Measurements from ENCODE around the gene SH3RF3. TPM values are rescaled to one million over a fixed set of nuclear protein-coding genes. Genes with fewer than 3 reads are reported as not detected.

SH3RF3 gene
- total RNA-seq, 1 experiment from 2014 or later = 21.7 TPM

DNA sequence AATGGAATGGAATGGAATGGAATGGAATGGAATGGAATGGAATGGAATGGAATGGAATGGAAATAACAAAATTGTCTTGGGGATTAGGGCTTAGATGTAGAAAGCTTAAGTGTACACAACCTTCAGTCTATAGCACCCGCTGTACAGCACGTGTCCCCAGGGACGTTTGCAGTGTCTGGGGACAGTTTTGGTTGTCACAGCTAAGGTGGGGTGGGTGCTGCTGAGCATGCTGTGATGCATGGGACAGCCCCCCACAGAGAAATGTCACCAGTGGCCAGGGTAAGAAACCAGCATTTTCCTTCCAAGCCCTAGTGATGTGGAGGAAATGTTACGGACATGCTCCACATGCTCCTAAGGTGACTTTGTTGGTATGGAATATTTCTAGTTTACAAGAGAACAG lies 70.8 kb downstream of the SH3RF3 start:
- H3K27me3 Mint-ChIP-seq (ENCODE audit: insufficient read depth, unreplicated experiment) = no peaks in the 10 kb centered on the region
- no peak for DNase-seq (ENCODE audit: unreplicated experiment)
- peaks cover 19% of the 10 kb centered on the region for H3K36me3 Mint-ChIP-seq (ENCODE audit: insufficient read depth, unreplicated experiment)
- H3K9me3 Mint-ChIP-seq (ENCODE audit: unreplicated experiment) = no peaks in the 10 kb centered on the region
- ChIA-PET POLR2A (interaction anchor here (1.2 kb wide), 1 partner anchor 9 kb away, joined by 4 read pairs; no protein-coding TSS in a partner anchor), CTCF (interaction anchor here (0.6 kb wide), 1 partner anchor 346 kb away, joined by 3 read pairs; no protein-coding TSS in a partner anchor)
- TF ChIP-seq, protein P1, sequence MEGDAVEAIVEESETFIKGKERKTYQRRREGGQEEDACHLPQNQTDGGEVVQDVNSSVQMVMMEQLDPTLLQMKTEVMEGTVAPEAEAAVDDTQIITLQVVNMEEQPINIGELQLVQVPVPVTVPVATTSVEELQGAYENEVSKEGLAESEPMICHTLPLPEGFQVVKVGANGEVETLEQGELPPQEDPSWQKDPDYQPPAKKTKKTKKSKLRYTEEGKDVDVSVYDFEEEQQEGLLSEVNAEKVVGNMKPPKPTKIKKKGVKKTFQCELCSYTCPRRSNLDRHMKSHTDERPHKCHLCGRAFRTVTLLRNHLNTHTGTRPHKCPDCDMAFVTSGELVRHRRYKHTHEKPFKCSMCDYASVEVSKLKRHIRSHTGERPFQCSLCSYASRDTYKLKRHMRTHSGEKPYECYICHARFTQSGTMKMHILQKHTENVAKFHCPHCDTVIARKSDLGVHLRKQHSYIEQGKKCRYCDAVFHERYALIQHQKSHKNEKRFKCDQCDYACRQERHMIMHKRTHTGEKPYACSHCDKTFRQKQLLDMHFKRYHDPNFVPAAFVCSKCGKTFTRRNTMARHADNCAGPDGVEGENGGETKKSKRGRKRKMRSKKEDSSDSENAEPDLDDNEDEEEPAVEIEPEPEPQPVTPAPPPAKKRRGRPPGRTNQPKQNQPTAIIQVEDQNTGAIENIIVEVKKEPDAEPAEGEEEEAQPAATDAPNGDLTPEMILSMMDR (IDR thresholded peaks at IDR 0.05; ENCODE audit: unreplicated experiment) = no peak
- no TSS peak for BruUV-seq (replicated peaks)
- intact Hi-C loops (cut with micrococcal nuclease) = no loop called here
- H3K4me3 Mint-ChIP-seq (ENCODE audit: unreplicated experiment) = no peak overlapping the region
- no peak overlapping the region for H3K27ac Mint-ChIP-seq (ENCODE audit: low read depth, unreplicated experiment)
- H3K4me1 Mint-ChIP-seq (ENCODE audit: insufficient read depth, unreplicated experiment) = no peaks in the 10 kb centered on the region

DNA sequence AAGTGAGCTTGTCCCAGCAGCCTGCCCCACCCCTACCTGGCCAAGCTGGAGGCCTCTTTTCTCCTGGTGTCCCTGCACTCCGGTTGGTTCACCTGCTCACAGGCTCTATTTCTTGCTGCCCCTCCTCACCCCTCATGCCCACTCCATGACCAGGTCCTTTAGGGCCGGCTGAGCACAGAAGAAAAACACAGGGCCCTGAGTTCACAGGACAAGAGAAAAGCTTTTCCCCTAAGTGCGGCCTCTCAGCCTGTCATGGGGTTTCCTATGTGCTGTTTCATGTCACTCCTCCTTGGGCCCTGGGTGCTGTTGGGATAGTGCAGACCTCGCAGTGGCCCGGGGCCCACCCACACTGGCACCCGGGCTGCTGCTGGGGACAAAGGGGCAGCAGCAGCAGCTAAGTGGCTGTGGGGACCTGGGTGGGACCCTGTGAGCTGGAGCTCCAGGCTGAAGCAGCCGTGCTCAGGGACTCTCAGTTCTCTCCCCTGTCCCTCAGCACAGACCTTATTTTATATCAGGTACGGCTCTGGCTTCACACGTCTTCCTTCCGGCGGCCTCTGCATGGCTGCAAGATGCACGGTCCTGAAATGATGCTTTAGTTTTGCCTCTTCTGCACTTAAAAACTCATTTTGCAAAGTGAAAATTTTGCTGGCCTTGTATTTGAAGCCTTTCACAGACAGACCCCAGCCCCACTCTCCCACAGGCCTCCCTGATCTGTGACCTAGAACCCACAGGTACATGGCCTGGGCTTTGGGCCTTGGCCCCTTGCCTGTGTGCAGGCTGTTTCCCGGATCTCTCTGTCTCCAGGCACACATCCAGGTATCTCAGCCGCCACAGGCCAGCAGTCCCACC lies 71.8 kb downstream of the SH3RF3 start:
- Mint-ChIP-seq H3K36me3 (ENCODE audit: insufficient read depth, unreplicated experiment) (peaks cover 13% of the 10 kb centered on the region), H3K27ac (ENCODE audit: low read depth, unreplicated experiment) (no peak overlapping the region), H3K9me3 (ENCODE audit: unreplicated experiment) (no peaks in the 10 kb centered on the region), H3K4me1 (ENCODE audit: insufficient read depth, unreplicated experiment) (no peaks in the 10 kb centered on the region), H3K27me3 (ENCODE audit: insufficient read depth, unreplicated experiment) (no peaks in the 10 kb centered on the region), H3K4me3 (ENCODE audit: unreplicated experiment) (no peak overlapping the region)
- DNase-seq (ENCODE audit: unreplicated experiment) = no peak
- intact Hi-C loops (cut with micrococcal nuclease) = no loop called here
- ChIA-PET CTCF (no interaction called here), POLR2A (interaction anchor here (0.5 kb wide), 1 partner anchor 8 kb away, joined by 3 read pairs; no protein-coding TSS in a partner anchor)
- BruUV-seq (replicated peaks) = no TSS peak
- TF ChIP-seq, protein P1 (IDR thresholded peaks at IDR 0.05; ENCODE audit: unreplicated experiment) = no peak

DNA sequence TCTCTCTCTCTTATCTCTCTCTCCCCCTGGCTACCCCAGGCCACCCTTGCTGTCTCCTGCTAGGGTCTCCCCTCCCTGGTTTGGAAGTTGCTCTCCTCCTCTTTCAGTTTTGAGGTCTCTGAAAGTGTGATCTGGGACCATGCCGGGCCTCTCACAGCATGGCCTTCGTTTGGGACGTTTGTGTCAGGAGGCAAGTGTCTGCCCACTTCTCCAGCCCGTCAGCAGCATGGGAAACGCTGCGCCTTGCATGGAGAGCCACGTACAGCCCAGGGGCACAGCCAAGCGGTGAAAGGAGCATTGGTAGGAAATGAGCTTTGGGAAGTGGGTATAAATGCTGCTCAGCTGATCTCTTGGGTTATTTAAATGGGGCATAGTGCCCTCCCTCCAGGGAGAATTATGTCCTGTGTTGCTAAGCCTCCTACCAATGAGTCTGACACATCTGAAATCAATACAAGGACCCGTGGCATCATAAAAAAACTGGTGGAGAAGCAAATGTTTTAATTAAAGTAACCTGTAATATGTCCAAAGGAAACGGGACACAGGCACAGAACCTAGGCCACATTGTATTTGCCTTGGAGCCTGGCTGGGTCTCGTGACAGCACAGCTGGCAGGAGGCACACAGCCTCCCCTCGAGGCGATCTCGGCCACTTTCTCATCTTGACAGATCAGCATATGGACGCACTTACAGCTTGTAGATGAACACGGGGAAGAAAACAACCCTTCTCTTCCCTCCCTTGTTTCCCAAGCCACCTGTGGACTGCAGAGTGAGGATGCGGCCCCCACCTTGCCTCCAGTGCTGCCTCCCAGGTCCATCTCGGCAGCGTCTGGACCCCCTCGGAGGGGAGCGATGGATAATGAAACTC lies 72.7 kb downstream of the SH3RF3 start:
- Mint-ChIP-seq H3K9me3 (ENCODE audit: unreplicated experiment) (no peaks in the 10 kb centered on the region), H3K4me3 (ENCODE audit: unreplicated experiment) (no peak overlapping the region), H3K27ac (ENCODE audit: low read depth, unreplicated experiment) (no peak overlapping the region), H3K36me3 (ENCODE audit: insufficient read depth, unreplicated experiment) (peaks cover 13% of the 10 kb centered on the region), H3K4me1 (ENCODE audit: insufficient read depth, unreplicated experiment) (peaks cover under 1% of the 10 kb centered on the region), H3K27me3 (ENCODE audit: insufficient read depth, unreplicated experiment) (no peaks in the 10 kb centered on the region)
- no peak for DNase-seq (ENCODE audit: unreplicated experiment)
- intact Hi-C loops (cut with micrococcal nuclease) = no loop called here
- ChIA-PET CTCF (interaction anchor here (0.7 kb wide), 1 partner anchor 57 kb away, joined by 3 read pairs; no protein-coding TSS in a partner anchor), POLR2A (interaction anchor here (0.5 kb wide), 1 partner anchor 8 kb away, joined by 3 read pairs; no protein-coding TSS in a partner anchor)
- TF ChIP-seq, protein P1 (IDR thresholded peaks at IDR 0.05; ENCODE audit: unreplicated experiment) = no peak
- no TSS peak for BruUV-seq (replicated peaks)

DNA sequence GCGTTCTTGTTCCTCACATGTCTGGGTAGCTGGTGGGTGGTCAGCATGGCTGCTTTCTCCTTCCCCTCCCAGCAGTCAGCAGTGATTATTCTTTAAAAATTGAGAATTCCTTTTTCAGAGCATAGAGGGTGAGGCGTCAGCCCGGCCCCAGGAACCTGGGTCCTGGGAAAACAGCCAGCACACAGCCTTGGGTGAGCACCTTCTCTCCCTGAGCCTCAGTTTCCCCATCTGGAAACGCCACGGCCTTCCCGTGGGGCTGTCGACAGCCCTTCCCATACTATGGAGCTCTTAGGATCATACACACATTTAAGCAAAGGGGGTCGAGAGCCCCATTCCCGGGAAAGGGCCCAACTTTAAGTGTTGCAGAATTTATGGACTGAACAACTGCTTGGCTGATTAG lies 73.5 kb downstream of the SH3RF3 start:
- Mint-ChIP-seq H3K36me3 (ENCODE audit: insufficient read depth, unreplicated experiment) (peaks cover 13% of the 10 kb centered on the region), H3K4me1 (ENCODE audit: insufficient read depth, unreplicated experiment) (peaks cover 6% of the 10 kb centered on the region), H3K27me3 (ENCODE audit: insufficient read depth, unreplicated experiment) (no peaks in the 10 kb centered on the region), H3K27ac (ENCODE audit: low read depth, unreplicated experiment) (no peak overlapping the region), H3K9me3 (ENCODE audit: unreplicated experiment) (no peaks in the 10 kb centered on the region), H3K4me3 (ENCODE audit: unreplicated experiment) (no peak overlapping the region)
- intact Hi-C loops (cut with micrococcal nuclease) = no loop called here
- TF ChIP-seq, protein P1 (IDR thresholded peaks at IDR 0.05; ENCODE audit: unreplicated experiment) = no peak
- ChIA-PET CTCF (no interaction called here), POLR2A (no interaction called here)
- DNase-seq (ENCODE audit: unreplicated experiment) = no peak
- BruUV-seq (replicated peaks) = no TSS peak
